Karpas-422 (cell line): ENCODE results near the gene CELF4. TPM values are rescaled to one million over a fixed set of nuclear protein-coding genes. Genes with fewer than 3 reads are reported as not detected.

Experiments
- DNase-seq: peaks from one replicate; pipeline ENCODE4 v3.0.0-alpha.2; 2015
- H2AFZ ChIP-seq: fragments of 200-600 bp; sonication (generic); 2 replicates; pipeline ENCODE4 v1.6.1; 2014; ENCODE audit warnings: antibody characterized with exemption, low read length, mixed read lengths
- H3K27ac ChIP-seq: fragments of 200-600 bp; sonication (generic); 2 replicates; pipeline ENCODE4 v1.5.1; 2014; ENCODE audit warnings: mild to moderate bottlenecking, low read length, moderate library complexity
- H3K27me3 ChIP-seq: fragments of 200-600 bp; sonication (generic); 2 replicates; pipeline ENCODE4 v1.6.1; 2014; ENCODE audit warnings: low read length, mixed read lengths
- H3K36me3 ChIP-seq: fragments of 200-600 bp; sonication (generic); 2 replicates; pipeline ENCODE4 v1.6.1; 2014; ENCODE audit warnings: low read length, mixed read lengths; ENCODE audit not compliant: insufficient read depth
- H3K4me1 ChIP-seq: fragments of 200-600 bp; sonication (generic); 2 replicates; pipeline ENCODE4 v1.6.1; 2014; ENCODE audit warnings: mild to moderate bottlenecking, low read length, mixed read lengths
- H3K4me2 ChIP-seq: fragments of 200-600 bp; sonication (generic); 2 replicates; pipeline ENCODE4 v1.6.1; 2014; ENCODE audit warnings: low read length, low read depth, mild to moderate bottlenecking; ENCODE audit not compliant: poor library complexity, severe bottlenecking
- H3K4me3 ChIP-seq: fragments of 200-600 bp; sonication (generic); 2 replicates; pipeline ENCODE4 v1.5.1; 2014; ENCODE audit warnings: mild to moderate bottlenecking, antibody characterized with exemption, low read length, mixed read lengths
- H3K79me2 ChIP-seq: fragments of 200-600 bp; sonication (generic); 2 replicates; pipeline ENCODE4 v1.6.1; 2014; ENCODE audit warnings: mild to moderate bottlenecking, low read length, mixed read lengths
- H3K9ac ChIP-seq: fragments of 200-600 bp; sonication (generic); 2 replicates; pipeline ENCODE4 v1.6.0; 2014; ENCODE audit warnings: low read length
- H3K9me2 ChIP-seq: fragments of 200-600 bp; sonication (generic), shearing (Covaris generic); replicated peaks from 2 replicates; pipeline ENCODE4 v1.6.0; 2014; ENCODE audit warnings: mild to moderate bottlenecking, low read length, moderate library complexity; ENCODE audit not compliant: insufficient read depth
- H3K9me3 ChIP-seq: fragments of 300-700, 200-600 bp; sonication (generic); 2 replicates; pipeline ENCODE4 v1.6.1; 2014; ENCODE audit warnings: low read length, mixed read lengths
- H4K20me1 ChIP-seq: fragments of 200-600 bp; sonication (generic); 2 replicates; pipeline ENCODE4 v1.6.1; 2014; ENCODE audit warnings: mild to moderate bottlenecking, antibody characterized with exemption, low read length, low read depth; ENCODE audit not compliant: insufficient read depth
- total RNA-seq: library from RNA; depleted of rRNA; stranded (reverse); fragments of >200 nt; shearing (Covaris generic); gene quantifications from 2 replicates; pipeline ENCODE4 v1.2.3, GENCODE V29; 2014; ENCODE audit warnings: low replicate concordance

The CELF4 gene
- total RNA-seq, 1 experiment from 2014 or later, result not detected

- no peak overlapping the region for H3K4me2 ChIP-seq
- no peaks in the 10 kb centered on the region for H3K9me3 ChIP-seq
- H3K4me3 ChIP-seq, result no peak overlapping the region
- H4K20me1 ChIP-seq, result no peaks in the 10 kb centered on the region
- DNase-seq, result no peak
- no peaks in the 10 kb centered on the region for H3K27me3 ChIP-seq
- no peak overlapping the region for H3K27ac ChIP-seq
- H2AFZ ChIP-seq, result no peak overlapping the region
- no peak overlapping the region for H3K9ac ChIP-seq
- H3K79me2 ChIP-seq, result no peaks in the 10 kb centered on the region
- no peaks in the 10 kb centered on the region for H3K9me2 ChIP-seq
- no peaks in the 10 kb centered on the region for H3K4me1 ChIP-seq
- H3K36me3 ChIP-seq, result no peaks in the 10 kb centered on the region
Observed at GRCh38 chr18:37489011-37489410, 76.6 kb downstream of the CELF4 start.

GRCh38 chr18:37487400-37487867, 78.2 kb downstream of the CELF4 start:
- H3K4me1 ChIP-seq, result no peaks in the 10 kb centered on the region
- H3K79me2 ChIP-seq, result no peaks in the 10 kb centered on the region
- H3K9me2 ChIP-seq, result no peaks in the 10 kb centered on the region
- DNase-seq, result no peak
- H3K4me2 ChIP-seq, result no peak overlapping the region
- H4K20me1 ChIP-seq, result no peaks in the 10 kb centered on the region
- H3K27me3 ChIP-seq, result no peaks in the 10 kb centered on the region
- H2AFZ ChIP-seq, result no peak overlapping the region
- H3K9ac ChIP-seq, result no peak overlapping the region
- H3K27ac ChIP-seq, result no peak overlapping the region
- no peaks in the 10 kb centered on the region for H3K36me3 ChIP-seq
- H3K9me3 ChIP-seq, result no peaks in the 10 kb centered on the region
- H3K4me3 ChIP-seq, result no peak overlapping the region

GRCh38 chr18:37486848-37487247, 78.8 kb downstream of the CELF4 start:
- Histone ChIP-seq H3K27me3 (no peaks in the 10 kb centered on the region), H3K9me2 (no peaks in the 10 kb centered on the region), H2AFZ (no peak overlapping the region), H3K79me2 (no peaks in the 10 kb centered on the region), H3K4me3 (no peak overlapping the region), H3K36me3 (no peaks in the 10 kb centered on the region), H3K9me3 (no peaks in the 10 kb centered on the region), H4K20me1 (no peaks in the 10 kb centered on the region), H3K27ac (no peak overlapping the region), H3K4me2 (no peak overlapping the region), H3K9ac (no peak overlapping the region), H3K4me1 (no peaks in the 10 kb centered on the region)
- no peak for DNase-seq

GRCh38 chr18:37484983-37485834, 80.4 kb downstream of the CELF4 start:
- H3K36me3 ChIP-seq, result no peaks in the 10 kb centered on the region
- H2AFZ ChIP-seq, result no peak overlapping the region
- H3K27ac ChIP-seq, result no peak overlapping the region
- H4K20me1 ChIP-seq, result no peaks in the 10 kb centered on the region
- H3K4me2 ChIP-seq, result no peak overlapping the region
- H3K9me3 ChIP-seq, result no peaks in the 10 kb centered on the region
- H3K9me2 ChIP-seq, result no peaks in the 10 kb centered on the region
- H3K4me3 ChIP-seq, result no peak overlapping the region
- no peak overlapping the region for H3K9ac ChIP-seq
- DNase-seq, result no peak
- H3K27me3 ChIP-seq, result no peaks in the 10 kb centered on the region
- H3K79me2 ChIP-seq, result no peaks in the 10 kb centered on the region
- H3K4me1 ChIP-seq, result no peaks in the 10 kb centered on the region

- no peak for DNase-seq
- Histone ChIP-seq H3K9me2 (no peaks in the 10 kb centered on the region), H3K36me3 (no peaks in the 10 kb centered on the region), H3K9ac (no peak overlapping the region), H2AFZ (no peak overlapping the region), H3K4me2 (no peak overlapping the region), H3K27me3 (no peaks in the 10 kb centered on the region), H3K27ac (no peak overlapping the region), H3K4me3 (no peak overlapping the region), H3K4me1 (no peaks in the 10 kb centered on the region), H3K9me3 (no peaks in the 10 kb centered on the region), H4K20me1 (no peaks in the 10 kb centered on the region), H3K79me2 (no peaks in the 10 kb centered on the region)
Observed at GRCh38 chr18:37483984-37484819, 81.4 kb downstream of the CELF4 start.

GRCh38 chr18:37483221-37483971, 82.2 kb downstream of the CELF4 start:
- no peak overlapping the region for H3K27ac ChIP-seq
- H3K4me2 ChIP-seq, result no peak overlapping the region
- H3K9me3 ChIP-seq, result no peaks in the 10 kb centered on the region
- H3K9me2 ChIP-seq, result no peaks in the 10 kb centered on the region
- H3K79me2 ChIP-seq, result no peaks in the 10 kb centered on the region
- no peaks in the 10 kb centered on the region for H3K4me1 ChIP-seq
- no peak overlapping the region for H3K4me3 ChIP-seq
- H3K9ac ChIP-seq, result no peak overlapping the region
- peak; percentile 66 for DNase-seq
- no peaks in the 10 kb centered on the region for H3K36me3 ChIP-seq
- H4K20me1 ChIP-seq, result no peaks in the 10 kb centered on the region
- no peaks in the 10 kb centered on the region for H3K27me3 ChIP-seq
- no peak overlapping the region for H2AFZ ChIP-seq

- H3K27me3 ChIP-seq, result no peaks in the 10 kb centered on the region
- DNase-seq, result no peak
- no peaks in the 10 kb centered on the region for H3K36me3 ChIP-seq
- no peak overlapping the region for H3K4me3 ChIP-seq
- H3K4me2 ChIP-seq, result no peak overlapping the region
- H3K4me1 ChIP-seq, result no peaks in the 10 kb centered on the region
- no peaks in the 10 kb centered on the region for H4K20me1 ChIP-seq
- no peaks in the 10 kb centered on the region for H3K9me3 ChIP-seq
- H2AFZ ChIP-seq, result no peak overlapping the region
- no peak overlapping the region for H3K9ac ChIP-seq
- H3K9me2 ChIP-seq, result no peaks in the 10 kb centered on the region
- H3K27ac ChIP-seq, result no peak overlapping the region
- no peaks in the 10 kb centered on the region for H3K79me2 ChIP-seq
Observed at GRCh38 chr18:37482433-37482832, 83.2 kb downstream of the CELF4 start.

- no peaks in the 10 kb centered on the region for H3K9me2 ChIP-seq
- H3K36me3 ChIP-seq, result no peaks in the 10 kb centered on the region
- H3K79me2 ChIP-seq, result no peaks in the 10 kb centered on the region
- H3K4me2 ChIP-seq, result no peak overlapping the region
- H3K27ac ChIP-seq, result no peak overlapping the region
- no peak for DNase-seq
- no peaks in the 10 kb centered on the region for H3K27me3 ChIP-seq
- H2AFZ ChIP-seq, result no peak overlapping the region
- no peak overlapping the region for H3K9ac ChIP-seq
- no peaks in the 10 kb centered on the region for H3K9me3 ChIP-seq
- H4K20me1 ChIP-seq, result no peaks in the 10 kb centered on the region
- no peak overlapping the region for H3K4me3 ChIP-seq
- no peaks in the 10 kb centered on the region for H3K4me1 ChIP-seq
Observed at GRCh38 chr18:37482002-37482401, 83.6 kb downstream of the CELF4 start.
